Eye (tissue), 1 donor: ENCODE results near the gene PCDHGA8.
A peak's percentile ranks its signal among the peaks of the same experiment; 100 is the strongest.
"Not testable (repeated sequence)": the region's sequence is repeated elsewhere in the genome, so short reads cannot be mapped to it uniquely, and the experiment has no call there.

Experiments
- DNase-seq: peaks from one replicate; pipeline ENCODE4 v3.0.0-alpha.2; 2015

The PCDHGA8 gene

GRCh38 chr5:141392429-141393198 lies at the start of gene PCDHGA8:
TSS of gene PCDHGA8 (plus strand) at chr5:141392633. CDS start at chr5:141392814, 181 bp downstream.
- DNase-seq = no peak

- DNase-seq = no peak
Measured at GRCh38 chr5:141342773-141343172, 49.7 kb upstream of the PCDHGA8 start.

GRCh38 chr5:141343242-141343952 lies 49.0 kb upstream of the PCDHGA8 start, which contains the start of gene PCDHGA3:
TSS of gene PCDHGA3 (plus strand) at chr5:141343829. CDS start at chr5:141344034, 205 bp downstream.
- DNase-seq = peak; percentile 41

- no peak for DNase-seq
Measured at GRCh38 chr5:141343953-141344463, 48.4 kb upstream of the PCDHGA8 start.

GRCh38 chr5:141345327-141345726 lies 47.1 kb upstream of the PCDHGA8 start:
- no peak for DNase-seq

GRCh38 chr5:141346017-141346416 lies 46.4 kb upstream of the PCDHGA8 start:
- DNase-seq = not testable (repeated sequence)

- DNase-seq = no peak
Measured at GRCh38 chr5:141349917-141350619, 42.4 kb upstream of the PCDHGA8 start, which contains the start of gene PCDHGB1. TSS of gene PCDHGB1 (plus strand) at chr5:141350099. CDS start at chr5:141350261, 162 bp downstream.

- no peak for DNase-seq
Measured at GRCh38 chr5:141351591-141351990, 40.8 kb upstream of the PCDHGA8 start.

GRCh38 chr5:141354900-141355469 lies 37.4 kb upstream of the PCDHGA8 start, which contains the start of gene PCDHGA4:
TSS of gene PCDHGA4 (plus strand) at chr5:141355021. CDS start at chr5:141355108, 87 bp downstream.
- DNase-seq = no peak

GRCh38 chr5:141355641-141356040 lies 36.8 kb upstream of the PCDHGA8 start:
- no peak for DNase-seq

- no peak for DNase-seq
Measured at GRCh38 chr5:141356133-141356532, 36.3 kb upstream of the PCDHGA8 start.

GRCh38 chr5:141356950-141357349 lies 35.5 kb upstream of the PCDHGA8 start:
- no peak for DNase-seq

- DNase-seq = no peak
Measured at GRCh38 chr5:141359790-141360426, 32.5 kb upstream of the PCDHGA8 start, which contains the start of gene PCDHGB2. TSS of gene PCDHGB2 (plus strand) at chr5:141359994. CDS start at chr5:141360136, 142 bp downstream.

- no peak for DNase-seq
Measured at GRCh38 chr5:141360685-141361084, 31.7 kb upstream of the PCDHGA8 start.

GRCh38 chr5:141362719-141363118 lies 29.7 kb upstream of the PCDHGA8 start:
- DNase-seq = no peak

- DNase-seq = peak; percentile 8
Measured at GRCh38 chr5:141363952-141364660, 28.3 kb upstream of the PCDHGA8 start, which contains the start of gene PCDHGA5. TSS of gene PCDHGA5 (plus strand) at chr5:141364162. CDS start at chr5:141364331, 169 bp downstream.

GRCh38 chr5:141366016-141366896 lies 26.2 kb upstream of the PCDHGA8 start:
- DNase-seq = no peak

- peak; percentile 3 for DNase-seq
Measured at GRCh38 chr5:141369994-141370848, 22.2 kb upstream of the PCDHGA8 start, which contains the start of gene PCDHGB3. TSS of gene PCDHGB3 (plus strand) at chr5:141370242. CDS start at chr5:141370395, 153 bp downstream.
